CD8-positive, alpha-beta memory T cell (primary cell): ENCODE data around the gene COL4A1. TPM values are rescaled to one million over a fixed set of nuclear protein-coding genes. Genes with fewer than 3 reads are reported as not detected.

Experiments used
- CTCF ChIA-PET: fragments of 350-600 bp; sonication (Branson Sonifier 250); formaldehyde crosslinking; loops from one replicate; lab custom pipeline; 2021; ENCODE audit warnings: antibody characterized with exemption; lab: Charles Lee
- POLR2A ChIA-PET: fragments of 350-600 bp; sonication (Branson Sonifier 250); formaldehyde crosslinking; loops from one replicate; lab custom pipeline; 2021; ENCODE audit warnings: antibody characterized with exemption; lab: Charles Lee
- DNase-seq, 5 donors: peaks; one replicate each; pipeline versions ENCODE4 v3.0.0 to v3.0.0-alpha.2; 2020 to 2022; ENCODE audit warnings: mixed read lengths in 1 of 5
- H3K27ac ChIP-seq: one replicate; pipeline ENCODE4 v1.7.0; 2013; ENCODE audit warnings: low read depth, mild to moderate bottlenecking, low read length, moderate library complexity
- H3K27me3 ChIP-seq: 2 replicates; pipeline ENCODE4 v1.7.0; 2013; ENCODE audit warnings: low read length, mild to moderate bottlenecking; ENCODE audit not compliant: insufficient read depth, poor library complexity, severe bottlenecking
- H3K36me3 ChIP-seq: 2 replicates; pipeline ENCODE4 v1.7.0; 2013; ENCODE audit warnings: mild to moderate bottlenecking, low read length, moderate library complexity; ENCODE audit not compliant: insufficient read depth
- H3K4me1 ChIP-seq: 2 replicates; pipeline ENCODE4 v1.7.0; 2013; ENCODE audit warnings: mild to moderate bottlenecking, low read length, moderate library complexity; ENCODE audit not compliant: insufficient read depth
- H3K4me3 ChIP-seq: 2 replicates; pipeline ENCODE4 v1.7.0; 2013; ENCODE audit warnings: mild to moderate bottlenecking, low read length
- H3K9me3 ChIP-seq: 2 replicates; pipeline ENCODE4 v1.7.0; 2013; ENCODE audit warnings: mild to moderate bottlenecking, low read length
- H3K27ac Mint-ChIP-seq, 8 donors: one replicate each; pipeline ENCODE4 v1.8.0; 2020 to 2021; ENCODE audit warnings: mixed read lengths in 8 of 8, mild to moderate bottlenecking in 6 of 8, inconsistent platforms in 3 of 8, moderate library complexity in 3 of 8
- H3K27me3 Mint-ChIP-seq, 2 donors: one replicate each; pipeline ENCODE4 v1.8.0; 2020 to 2021; ENCODE audit warnings: mixed read lengths in 2 of 2, mild to moderate bottlenecking in 1 of 2, moderate library complexity in 1 of 2
- H3K36me3 Mint-ChIP-seq, 3 donors: one replicate each; pipeline ENCODE4 v1.8.0; 2020 to 2021; ENCODE audit warnings: mixed read lengths in 3 of 3, inconsistent platforms in 1 of 3, mild to moderate bottlenecking in 1 of 3
- H3K4me1 Mint-ChIP-seq, 3 donors: one replicate each; pipeline ENCODE4 v1.8.0; 2020 to 2021; ENCODE audit warnings: mixed read lengths in 3 of 3, inconsistent platforms in 1 of 3, mild to moderate bottlenecking in 1 of 3
- H3K4me3 Mint-ChIP-seq, 7 donors: one replicate each; pipeline ENCODE4 v1.8.0; 2020 to 2021; ENCODE audit warnings: mixed read lengths in 7 of 7, mild to moderate bottlenecking in 6 of 7, moderate library complexity in 4 of 7, inconsistent platforms in 2 of 7
- H3K9me3 Mint-ChIP-seq, 5 donors: one replicate each; pipeline ENCODE4 v1.8.0; 2020 to 2022; ENCODE audit warnings: mixed read lengths in 5 of 5, mild to moderate bottlenecking in 3 of 5, moderate library complexity in 2 of 5, inconsistent platforms in 1 of 5
- polyA plus RNA-seq: library from polyadenylated mRNA; unstranded; fragments of 300-500 nt; fragmentation: Illumina TruSeq; gene quantifications from one replicate; pipeline ENCODE4 v1.2.3, GENCODE V29; 2021
- total RNA-seq, 2 experiments: library from RNA; stranded (reverse); gene quantifications; one replicate each; pipeline ENCODE4 v1.2.3, GENCODE V29; 2021

COL4A1 gene
- total and polyA plus RNA-seq, 3 experiments from 2014 or later = not detected

GRCh38 chr13:110306340-110306959 is 507 bp downstream of the COL4A1 start:
- H3K27ac Mint-ChIP-seq = no peak overlapping the region
- CTCF ChIA-PET = no interaction called here
- no peak overlapping the region for H3K4me3 ChIP-seq
- no peaks in the 10 kb centered on the region for H3K36me3 ChIP-seq
- peaks cover 7% of the 10 kb centered on the region for H3K27me3 ChIP-seq
- peaks cover 0 to 2% (median 0%) of the 10 kb centered on the region in 5 donors for H3K9me3 Mint-ChIP-seq
- no peak overlapping the region for H3K4me3 Mint-ChIP-seq
- H3K4me1 Mint-ChIP-seq = peaks cover 0 to 11% (median 5%) of the 10 kb centered on the region in 3 donors
- H3K27ac ChIP-seq = no peak overlapping the region
- H3K27me3 Mint-ChIP-seq = peaks cover 31 to 65% of the 10 kb centered on the region in 2 donors
- H3K9me3 ChIP-seq = no peaks in the 10 kb centered on the region
- no peaks in the 10 kb centered on the region for H3K4me1 ChIP-seq
- POLR2A ChIA-PET = no interaction called here
- H3K36me3 Mint-ChIP-seq = no peaks in the 10 kb centered on the region
- DNase-seq = no peak

GRCh38 chr13:110305949-110306339 is 1.0 kb downstream of the COL4A1 start:
- H3K27ac ChIP-seq = no peak overlapping the region
- Mint-ChIP-seq H3K36me3 (no peaks in the 10 kb centered on the region), H3K4me3 (no peak overlapping the region), H3K9me3 (peaks cover 0 to 2% (median 0%) of the 10 kb centered on the region in 5 donors), H3K27me3 (peaks cover 32 to 65% of the 10 kb centered on the region in 2 donors), H3K4me1 (peaks cover 0 to 11% (median 5%) of the 10 kb centered on the region in 3 donors), H3K27ac (no peak overlapping the region)
- DNase-seq = no peak
- no peak overlapping the region for H3K4me3 ChIP-seq
- no peaks in the 10 kb centered on the region for H3K36me3 ChIP-seq
- ChIA-PET CTCF (no interaction called here), POLR2A (no interaction called here)
- H3K9me3 ChIP-seq = no peaks in the 10 kb centered on the region
- no peaks in the 10 kb centered on the region for H3K4me1 ChIP-seq
- peaks cover 7% of the 10 kb centered on the region for H3K27me3 ChIP-seq

- Histone ChIP-seq H3K36me3 (no peaks in the 10 kb centered on the region), H3K4me3 (no peak overlapping the region), H3K27ac (no peak overlapping the region), H3K9me3 (no peaks in the 10 kb centered on the region), H3K27me3 (peaks cover 7% of the 10 kb centered on the region), H3K4me1 (no peaks in the 10 kb centered on the region)
- Mint-ChIP-seq H3K36me3 (no peaks in the 10 kb centered on the region), H3K9me3 (peaks cover 0 to 2% (median 0%) of the 10 kb centered on the region in 5 donors), H3K27me3 (peaks cover 32 to 62% of the 10 kb centered on the region in 2 donors), H3K4me3 (no peak overlapping the region), H3K4me1 (peaks cover 0 to 11% (median 5%) of the 10 kb centered on the region in 3 donors), H3K27ac (no peak overlapping the region)
- ChIA-PET CTCF (no interaction called here), POLR2A (no interaction called here)
- DNase-seq = no peak
Observed at GRCh38 chr13:110305544-110305943, 1.4 kb downstream of the COL4A1 start.

GRCh38 chr13:110305001-110305400 is 2.0 kb downstream of the COL4A1 start:
- Mint-ChIP-seq H3K27ac (no peak overlapping the region), H3K4me3 (no peak overlapping the region), H3K4me1 (peaks cover 0 to 11% (median 5%) of the 10 kb centered on the region in 3 donors), H3K9me3 (peaks cover 0 to 2% (median 0%) of the 10 kb centered on the region in 5 donors), H3K27me3 (peaks cover 32 to 62% of the 10 kb centered on the region in 2 donors), H3K36me3 (no peaks in the 10 kb centered on the region)
- no peaks in the 10 kb centered on the region for H3K36me3 ChIP-seq
- H3K4me1 ChIP-seq = no peaks in the 10 kb centered on the region
- no peaks in the 10 kb centered on the region for H3K9me3 ChIP-seq
- no peak for DNase-seq
- ChIA-PET CTCF (no interaction called here), POLR2A (no interaction called here)
- peaks cover 7% of the 10 kb centered on the region for H3K27me3 ChIP-seq
- H3K4me3 ChIP-seq = no peak overlapping the region
- no peak overlapping the region for H3K27ac ChIP-seq

GRCh38 chr13:110304256-110304655 is 2.7 kb downstream of the COL4A1 start:
- DNase-seq = no peak
- peaks cover 7% of the 10 kb centered on the region for H3K27me3 ChIP-seq
- Mint-ChIP-seq H3K9me3 (peaks cover 0 to 2% (median 0%) of the 10 kb centered on the region in 5 donors), H3K4me1 (peaks cover 0 to 11% (median 5%) of the 10 kb centered on the region in 3 donors), H3K27ac (no peak overlapping the region), H3K4me3 (no peak overlapping the region), H3K36me3 (no peaks in the 10 kb centered on the region), H3K27me3 (peaks cover 29 to 58% of the 10 kb centered on the region in 2 donors)
- no peak overlapping the region for H3K27ac ChIP-seq
- CTCF ChIA-PET = no interaction called here
- POLR2A ChIA-PET = no interaction called here
- no peak overlapping the region for H3K4me3 ChIP-seq
- no peaks in the 10 kb centered on the region for H3K9me3 ChIP-seq
- H3K4me1 ChIP-seq = no peaks in the 10 kb centered on the region
- H3K36me3 ChIP-seq = no peaks in the 10 kb centered on the region

- peaks cover 0 to 2% (median 0%) of the 10 kb centered on the region in 5 donors for H3K9me3 Mint-ChIP-seq
- no peaks in the 10 kb centered on the region for H3K36me3 Mint-ChIP-seq
- Histone ChIP-seq H3K4me3 (no peak overlapping the region), H3K27me3 (peaks cover 7% of the 10 kb centered on the region), H3K27ac (no peak overlapping the region), H3K36me3 (no peaks in the 10 kb centered on the region), H3K4me1 (no peaks in the 10 kb centered on the region), H3K9me3 (no peaks in the 10 kb centered on the region)
- H3K4me1 Mint-ChIP-seq = peaks cover 0 to 5% (median 5%) of the 10 kb centered on the region in 3 donors
- ChIA-PET CTCF (no interaction called here), POLR2A (no interaction called here)
- H3K27me3 Mint-ChIP-seq = peaks cover 29 to 56% of the 10 kb centered on the region in 2 donors
- no peak for DNase-seq
- no peak overlapping the region for H3K27ac Mint-ChIP-seq
- no peak overlapping the region for H3K4me3 Mint-ChIP-seq
Observed at GRCh38 chr13:110303644-110304043, 3.3 kb downstream of the COL4A1 start.

GRCh38 chr13:110302997-110303396 is 4.0 kb downstream of the COL4A1 start:
- CTCF ChIA-PET = no interaction called here
- Mint-ChIP-seq H3K4me3 (no peak overlapping the region), H3K27me3 (peaks cover 25 to 53% of the 10 kb centered on the region in 2 donors), H3K4me1 (peaks cover 0 to 5% (median 1%) of the 10 kb centered on the region in 3 donors), H3K9me3 (peaks cover 0 to 2% (median 0%) of the 10 kb centered on the region in 5 donors), H3K27ac (no peak overlapping the region), H3K36me3 (no peaks in the 10 kb centered on the region)
- peaks cover 7% of the 10 kb centered on the region for H3K27me3 ChIP-seq
- H3K27ac ChIP-seq = no peak overlapping the region
- H3K4me3 ChIP-seq = no peak overlapping the region
- H3K9me3 ChIP-seq = no peaks in the 10 kb centered on the region
- DNase-seq = no peak
- H3K36me3 ChIP-seq = no peaks in the 10 kb centered on the region
- H3K4me1 ChIP-seq = no peaks in the 10 kb centered on the region
- POLR2A ChIA-PET = no interaction called here

- no peak for DNase-seq
- Mint-ChIP-seq H3K4me1 (peaks cover 0 to 5% (median 0%) of the 10 kb centered on the region in 3 donors), H3K27ac (no peak overlapping the region), H3K27me3 (peaks cover 25 to 57% of the 10 kb centered on the region in 2 donors), H3K36me3 (no peaks in the 10 kb centered on the region), H3K4me3 (no peak overlapping the region), H3K9me3 (peaks cover 0 to 2% (median 0%) of the 10 kb centered on the region in 5 donors)
- CTCF ChIA-PET = no interaction called here
- POLR2A ChIA-PET = no interaction called here
- no peaks in the 10 kb centered on the region for H3K9me3 ChIP-seq
- no peaks in the 10 kb centered on the region for H3K4me1 ChIP-seq
- H3K27me3 ChIP-seq = peaks cover 7% of the 10 kb centered on the region
- H3K4me3 ChIP-seq = no peak overlapping the region
- no peak overlapping the region for H3K27ac ChIP-seq
- H3K36me3 ChIP-seq = no peaks in the 10 kb centered on the region
Observed at GRCh38 chr13:110301606-110302553, 5.1 kb downstream of the COL4A1 start.
